Endometrial microvascular endothelial cells (primary cell): Measurements from ENCODE around the gene ADORA2B. TPM values are rescaled to one million over a fixed set of nuclear protein-coding genes. Genes with fewer than 3 reads are reported as not detected.
"Not testable (repeated sequence)": the region's sequence is repeated elsewhere in the genome, so short reads cannot be mapped to it uniquely, and the experiment has no call there.

Experiments used
- in situ Hi-C: cut with HindIII; loops from 2 replicates; pipeline ENCODE4 v1.10.0; 2017; ENCODE audit warnings: low sequenced_read_pairs, low pct_unique_long_range_greater_than_20kb; ENCODE audit errors: inconsistent ontology term
- total RNA-seq: library from RNA; depleted of rRNA; stranded (reverse); fragments of >200 nt; gene quantifications from one replicate; pipeline ENCODE4 v1.2.3, GENCODE V29; 2015; ENCODE audit errors: inconsistent ontology term

ADORA2B gene
- total RNA-seq, 1 donor from 2014 or later = 47.8 TPM

GRCh38 chr17:15919466-15919865 lies 25.5 kb upstream of the ADORA2B start:
- in situ Hi-C loops = no loop called here

GRCh38 chr17:15920758-15921239 lies 24.1 kb upstream of the ADORA2B start:
- in situ Hi-C loops = no loop called here

GRCh38 chr17:15921640-15922039 lies 23.3 kb upstream of the ADORA2B start:
- in situ Hi-C loops = no loop called here

GRCh38 chr17:15922586-15922985 lies 22.3 kb upstream of the ADORA2B start:
- in situ Hi-C loops = no loop called here

GRCh38 chr17:15926039-15926740 lies 18.7 kb upstream of the ADORA2B start:
- in situ Hi-C loops = no loop called here

GRCh38 chr17:15928286-15928785 lies 16.6 kb upstream of the ADORA2B start:
- in situ Hi-C loops = no loop called here

- in situ Hi-C loops = no loop called here
Measured at GRCh38 chr17:15929941-15930340, 15.0 kb upstream of the ADORA2B start.

- in situ Hi-C loops = no loop called here
Measured at GRCh38 chr17:15930426-15930825, 14.5 kb upstream of the ADORA2B start.

GRCh38 chr17:15931394-15931793 lies 13.5 kb upstream of the ADORA2B start:
- in situ Hi-C loops = no loop called here

GRCh38 chr17:15934866-15935265 lies 10.1 kb upstream of the ADORA2B start:
- in situ Hi-C loops = no loop called here

GRCh38 chr17:15935891-15936290 lies 9.0 kb upstream of the ADORA2B start:
- in situ Hi-C loops = no loop called here

- in situ Hi-C loops = not testable (repeated sequence)
Measured at GRCh38 chr17:15936481-15936880, 8.4 kb upstream of the ADORA2B start.

GRCh38 chr17:15941781-15942180 lies 3.1 kb upstream of the ADORA2B start:
- in situ Hi-C loops = no loop called here

- in situ Hi-C loops = no loop called here
Measured at GRCh38 chr17:15942207-15942833, 2.6 kb upstream of the ADORA2B start.

GRCh38 chr17:15943971-15944758 lies 765 bp upstream of the ADORA2B start:
- in situ Hi-C loops = no loop called here

- in situ Hi-C loops = no loop called here
Measured at GRCh38 chr17:15945527-15946191, 729 bp downstream of the ADORA2B start.

- in situ Hi-C loops = no loop called here
Measured at GRCh38 chr17:15946611-15947120, 1.7 kb downstream of the ADORA2B start.

- in situ Hi-C loops = no loop called here
Measured at GRCh38 chr17:15947271-15947670, 2.3 kb downstream of the ADORA2B start.
